ENCODE results near the gene GNG5. TPM values are rescaled to one million over a fixed set of nuclear protein-coding genes. Genes with fewer than 3 reads are reported as not detected.
A peak's percentile ranks its signal among the peaks of the same experiment; 100 is the strongest.

The GNG5 gene
- total and polyA plus RNA-seq, 2 donors (not counting 1 experiment from before 2014, with no cell fraction given) = 35.4 to 41.6 TPM

GRCh38 chr1:84480650-84481049 lies 25.7 kb downstream of the GNG5 start:
- peaks cover 18% of the 10 kb centered on the region for H3K27me3 Mint-ChIP-seq
- peaks cover 68% of the 10 kb centered on the region for H3K79me2 ChIP-seq (ENCODE audit: control insufficient read depth, insufficient read depth, low read length)
- H3K27ac Mint-ChIP-seq = no peak overlapping the region
- H4K20me1 ChIP-seq (ENCODE audit: control insufficient read depth, insufficient read depth, low read length, poor library complexity, severe bottlenecking) = peaks cover 19% of the 10 kb centered on the region
- H3K4me3 ChIP-seq (ENCODE audit: control extremely low read depth in 1 of 5, extremely low read depth in 1 of 5, insufficient read depth in 1 of 5, low read depth in 2 of 5, low read length in 4 of 5) = peak overlapping the region in 1 of 5 experiments; percentile 68
- H3K4me1 ChIP-seq (ENCODE audit: control insufficient read depth in 2 of 2, insufficient read depth in 2 of 2, low read length in 2 of 2) = peaks cover 19 to 32% of the 10 kb centered on the region in 2 donors
- WGBS (ENCODE audit: insufficient coverage) = no CpG with 5 or more reads among the region's 4 CpGs
- CTCF ChIA-PET = interaction anchor here (0.8 to 1.8 kb wide), 7 partner anchors 10 to 338 kb away, joined by 3 to 5 read pairs (median 4); partner anchors contain the start of gene SPATA1
- ATAC-seq (ENCODE audit: low read depth) (no peak), DNase-seq (no peak)
- no peak for TF ChIP-seq EZH2 (IDR thresholded peaks at IDR 0.05; ENCODE audit: borderline replicate concordance, insufficient read depth, low read depth, low read length, poor library complexity, severe bottlenecking)
- TF ChIP-seq CTCF (IDR thresholded peaks at IDR 0.05) = no peak
- H3K4me3 Mint-ChIP-seq = peak overlapping the region; percentile 32
- peak overlapping the region; percentile 80 for H3K4me2 ChIP-seq (replicated peaks; ENCODE audit: low read depth, low read length, poor library complexity, severe bottlenecking)
- POLR2A ChIA-PET = interaction anchor here (1.6 to 3.6 kb wide), 2 partner anchors 25 to 93 kb away, joined by 4 to 13 read pairs; partner anchors contain the start of genes CTBS, GNG5 and SPATA1
- H2AFZ ChIP-seq (ENCODE audit: insufficient read depth, low read depth, low read length, poor library complexity, severe bottlenecking) = no peak overlapping the region
- intact Hi-C loops (cut with micrococcal nuclease) = no loop called here
- peaks cover 8% of the 10 kb centered on the region for H3K9me3 Mint-ChIP-seq (ENCODE audit: insufficient read depth)
- peaks cover 0 to 11% (median 9%) of the 10 kb centered on the region in 4 experiments for H3K27me3 ChIP-seq (replicated peaks in 1 of 4; ENCODE audit: control extremely low read depth in 1 of 4, control insufficient read depth in 3 of 4, insufficient read depth in 4 of 4, low read length in 3 of 4)
- H3K9ac ChIP-seq (ENCODE audit: low read length) = no peak overlapping the region
- H3K4me1 Mint-ChIP-seq = peaks cover 40% of the 10 kb centered on the region
- peaks cover 2 to 10% (median 9%) of the 10 kb centered on the region in 3 donors for H3K9me3 ChIP-seq (ENCODE audit: control extremely low read depth in 1 of 3, control insufficient read depth in 2 of 3, insufficient read depth in 1 of 3, low read length in 2 of 3)
- H3K36me3 ChIP-seq (replicated peaks in 1 of 2; ENCODE audit: control extremely low read depth in 1 of 2, control insufficient read depth in 1 of 2, extremely low read depth in 1 of 2, insufficient read depth in 2 of 2, low read length in 1 of 2) = peaks cover 1 to 17% of the 10 kb centered on the region in 2 experiments
- H3K27ac ChIP-seq (ENCODE audit: low read length in 2 of 2) = no peak overlapping the region

- Histone ChIP-seq H3K4me1 (ENCODE audit: control insufficient read depth in 2 of 2, insufficient read depth in 2 of 2, low read length in 2 of 2) (peaks cover 19 to 32% of the 10 kb centered on the region in 2 donors), H3K79me2 (ENCODE audit: control insufficient read depth, insufficient read depth, low read length) (peaks cover 62% of the 10 kb centered on the region), H3K27me3 (replicated peaks in 1 of 4; ENCODE audit: control extremely low read depth in 1 of 4, control insufficient read depth in 3 of 4, insufficient read depth in 4 of 4, low read length in 3 of 4) (peaks cover 0 to 17% (median 12%) of the 10 kb centered on the region in 4 experiments), H3K36me3 (replicated peaks in 1 of 2; ENCODE audit: control extremely low read depth in 1 of 2, control insufficient read depth in 1 of 2, extremely low read depth in 1 of 2, insufficient read depth in 2 of 2, low read length in 1 of 2) (peaks cover 0 to 17% of the 10 kb centered on the region in 2 experiments), H4K20me1 (ENCODE audit: control insufficient read depth, insufficient read depth, low read length, poor library complexity, severe bottlenecking) (peaks cover 18% of the 10 kb centered on the region), H3K4me2 (replicated peaks; ENCODE audit: low read depth, low read length, poor library complexity, severe bottlenecking) (peak overlapping the region; percentile 80), H3K4me3 (ENCODE audit: control extremely low read depth in 1 of 5, extremely low read depth in 1 of 5, insufficient read depth in 1 of 5, low read depth in 2 of 5, low read length in 4 of 5) (peak overlapping the region; percentile 66 to 90 (median 88)), H3K9ac (ENCODE audit: low read length) (peak overlapping the region; percentile 70), H2AFZ (ENCODE audit: insufficient read depth, low read depth, low read length, poor library complexity, severe bottlenecking) (peak overlapping the region; percentile 81), H3K27ac (ENCODE audit: low read length in 2 of 2) (peak overlapping the region; percentile 78 to 81), H3K9me3 (ENCODE audit: control extremely low read depth in 1 of 3, control insufficient read depth in 2 of 3, insufficient read depth in 1 of 3, low read length in 2 of 3) (peaks cover 2 to 10% (median 9%) of the 10 kb centered on the region in 3 donors)
- ATAC-seq (ENCODE audit: low read depth) (no peak), DNase-seq (peak; percentile 12)
- POLR2A ChIA-PET = interaction anchor here (1.6 to 3.6 kb wide), 2 partner anchors 26 to 94 kb away, joined by 4 to 13 read pairs; partner anchors contain the start of genes CTBS, GNG5 and SPATA1
- TF ChIP-seq EZH2 (IDR thresholded peaks at IDR 0.05; ENCODE audit: borderline replicate concordance, insufficient read depth, low read depth, low read length, poor library complexity, severe bottlenecking) = no peak
- TF ChIP-seq CTCF (IDR thresholded peaks at IDR 0.05) = no peak
- Mint-ChIP-seq H3K9me3 (ENCODE audit: insufficient read depth) (peaks cover 8% of the 10 kb centered on the region), H3K27me3 (peaks cover 22% of the 10 kb centered on the region), H3K4me1 (peaks cover 40% of the 10 kb centered on the region), H3K4me3 (peak overlapping the region; percentile 94), H3K27ac (peak overlapping the region; percentile 91)
- CTCF ChIA-PET = interaction anchor here (0.8 to 1.8 kb wide), 6 partner anchors 11 to 337 kb away, joined by 3 to 5 read pairs (median 4); partner anchors contain the start of gene SPATA1
- intact Hi-C loops (cut with micrococcal nuclease) = loop anchor here (1.0 to 10.0 kb wide), 5 partner anchors 7 to 515 kb away; partner anchors contain the start of genes CTBS, GNG5, MCOLN2 and SPATA1
- WGBS (ENCODE audit: insufficient coverage) = 10% methylated on average over 2 of the region's 9 CpGs
Measured at GRCh38 chr1:84479998-84480397, 26.4 kb downstream of the GNG5 start.

Measured in B cell (primary cell).